ENCODE results near the gene REV1.

GRCh38 chr2:99380376-99381010 is 109.3 kb downstream of the REV1 start:
- TF ChIP-seq HDAC6 (IDR thresholded peaks at IDR 0.05; ENCODE audit: low read depth, low read length): no peak
- no peak for TF ChIP-seq CREB1 (IDR thresholded peaks at IDR 0.05)
- TF ChIP-seq CTCF (IDR thresholded peaks at IDR 0.05; ENCODE audit: control extremely low read depth in 1 of 3, insufficient read depth in 1 of 3, low read depth in 1 of 3, low read length in 3 of 3): no peak
- TF ChIP-seq RAD21 (IDR thresholded peaks at IDR 0.05 in 1 of 2, conservative IDR thresholded peaks at IDR 0.05 in 1 of 2; ENCODE audit: low read depth in 2 of 2, low read length in 2 of 2): no peak
- TF ChIP-seq POU5F1 (IDR thresholded peaks at IDR 0.05; ENCODE audit: low read depth, low read length): no peak

Measured in H1 (cell line).